GM23248 (cell line): ENCODE data around the gene KCNE4.

Source experiments
- EZH2 ChIP-seq: fragments of 200-600 bp; sonication (generic); IDR thresholded peaks from 2 replicates; pipeline ENCODE4 v1.6.1; 2018; ENCODE audit warnings: antibody characterized with exemption, mild to moderate bottlenecking; ENCODE audit not compliant: insufficient read depth, poor library complexity, severe bottlenecking
- EZH2phosphoT487 ChIP-seq: fragments of 200-600 bp; sonication (generic); IDR thresholded peaks from 2 replicates; pipeline ENCODE4 v1.6.1; 2018; ENCODE audit warnings: antibody characterized with exemption, moderate library complexity, mild to moderate bottlenecking, low read depth; ENCODE audit not compliant: insufficient read depth

GRCh38 chr2:223012291-223012690, 39.7 kb upstream of the KCNE4 start:
- TF ChIP-seq EZH2: no peak
- TF ChIP-seq EZH2phosphoT487: no peak
